ENCODE data around the gene SLC1A2.

- TF ChIP-seq EZH2phosphoT487 (IDR thresholded peaks at IDR 0.05; ENCODE audit: low read depth) (no peak), CTCF (IDR thresholded peaks at IDR 0.05; ENCODE audit: low read depth, low read length) (no peak)
Measured at GRCh38 chr11:35295751-35296150, 123.6 kb downstream of the SLC1A2 start.
